WTC11 (cell line): Measurements from ENCODE around the gene ATP5MC2. TPM values are rescaled to one million over a fixed set of nuclear protein-coding genes. Genes with fewer than 3 reads are reported as not detected.
A peak's percentile ranks its signal among the peaks of the same experiment; 100 is the strongest.

Experiments used
- ATAC-seq: fragments of 200-7000 bp; cut with Tn5 transposase; 2 replicates; pipeline ENCODE4 v1.10.0; 2021; ENCODE audit warnings: mild to moderate bottlenecking, moderate library complexity
- CTCF ChIA-PET: fragments of 300-600 bp; sonication (Branson Sonifier 250); formaldehyde crosslinking; loops from one replicate; lab custom pipeline; 2021; ENCODE audit warnings: antibody characterized with exemption; lab: Charles Lee
- POLR2A ChIA-PET: fragments of 350-600 bp; sonication (Branson Sonifier 250); formaldehyde crosslinking; loops from one replicate; lab custom pipeline; 2021; ENCODE audit warnings: antibody characterized with exemption; lab: Charles Lee
- DNase-seq: peaks from one replicate; pipeline ENCODE4 v3.0.0; 2021; ENCODE audit warnings: low spot score
- H3K27ac Mint-ChIP-seq: 2 replicates; pipeline ENCODE4 v1.8.0; 2021; ENCODE audit warnings: mixed read lengths
- H3K27me3 Mint-ChIP-seq: 2 replicates; pipeline ENCODE4 v1.8.0; 2021; ENCODE audit warnings: low read depth, mild to moderate bottlenecking, moderate library complexity, mixed read lengths
- H3K36me3 Mint-ChIP-seq: 2 replicates; pipeline ENCODE4 v1.8.0; 2021; ENCODE audit warnings: mixed read lengths
- H3K4me1 Mint-ChIP-seq: 2 replicates; pipeline ENCODE4 v1.8.0; 2022; ENCODE audit warnings: mixed read lengths
- H3K4me3 Mint-ChIP-seq: 2 replicates; pipeline ENCODE4 v1.8.0; 2021; ENCODE audit warnings: mild to moderate bottlenecking, moderate library complexity, mixed read lengths
- H3K9me3 Mint-ChIP-seq: 2 replicates; pipeline ENCODE4 v1.8.0; 2021; ENCODE audit warnings: mixed read lengths
- AR ChIP-seq: fragments of 250-450 bp; sonication (Bioruptor Pico); IDR thresholded peaks from 2 replicates; pipeline ENCODE4 v1.9.0; 2021; ENCODE audit warnings: mild to moderate bottlenecking
- ATF2 ChIP-seq: sonication (generic); formaldehyde crosslinking; IDR thresholded peaks from 2 replicates; pipeline ENCODE4 v1.8.1; 2022; ENCODE audit warnings: low read depth, missing genetic modification reagents, borderline replicate concordance
- ATF3 ChIP-seq: sonication (generic); formaldehyde crosslinking; conservative IDR thresholded peaks from 2 replicates; pipeline ENCODE4 v1.8.1; 2022; ENCODE audit warnings: mild to moderate bottlenecking, missing genetic modification reagents
- E2F1 ChIP-seq: sonication (generic); formaldehyde crosslinking; IDR thresholded peaks from 2 replicates; pipeline ENCODE4 v1.8.0; 2022; ENCODE audit warnings: mild to moderate bottlenecking, missing genetic modification reagents
- ERG ChIP-seq: fragments of 250-450 bp; sonication (Bioruptor Pico); IDR thresholded peaks from 2 replicates; pipeline ENCODE4 v1.8.0; 2021; ENCODE audit warnings: mild to moderate bottlenecking
- ESRRA ChIP-seq: sonication (generic); formaldehyde crosslinking; IDR thresholded peaks from 2 replicates; pipeline ENCODE4 v1.8.1; 2022; ENCODE audit warnings: mild to moderate bottlenecking, missing genetic modification reagents, borderline replicate concordance
- GTF2I ChIP-seq: fragments of 250-450 bp; sonication (Bioruptor Pico); conservative IDR thresholded peaks from 2 replicates; pipeline ENCODE4 v1.4.0; 2021; ENCODE audit warnings: mild to moderate bottlenecking
- HMGXB4 ChIP-seq: sonication (generic); formaldehyde crosslinking; IDR thresholded peaks from 2 replicates; pipeline ENCODE4 v1.8.1; 2023; ENCODE audit warnings: mild to moderate bottlenecking, moderate library complexity, missing genetic modification reagents
- IRF1 ChIP-seq: sonication (generic); formaldehyde crosslinking; IDR thresholded peaks from 2 replicates; pipeline ENCODE4 v1.8.0; 2023; ENCODE audit warnings: missing genetic modification reagents
- JAZF1 ChIP-seq: fragments of 250-450 bp; sonication (Bioruptor Pico); IDR thresholded peaks from 2 replicates; pipeline ENCODE4 v1.9.0; 2021; ENCODE audit warnings: moderate library complexity, mild to moderate bottlenecking, inconsistent platforms
- JUN ChIP-seq: sonication (generic); formaldehyde crosslinking; IDR thresholded peaks from 2 replicates; pipeline ENCODE4 v1.8.0; 2023; ENCODE audit warnings: mild to moderate bottlenecking, missing genetic modification reagents
- MLX ChIP-seq: sonication (generic); formaldehyde crosslinking; IDR thresholded peaks from 2 replicates; pipeline ENCODE4 v1.8.1; 2023; ENCODE audit warnings: mild to moderate bottlenecking, missing genetic modification reagents, moderate library complexity
- NFYB ChIP-seq: sonication (generic); formaldehyde crosslinking; conservative IDR thresholded peaks from 2 replicates; pipeline ENCODE4 v1.8.0; 2022; ENCODE audit warnings: low read depth, missing genetic modification reagents
- OVOL2 ChIP-seq: fragments of 250-450 bp; sonication (Bioruptor Pico); IDR thresholded peaks from 2 replicates; pipeline ENCODE4 v1.9.0; 2021; ENCODE audit warnings: mild to moderate bottlenecking, borderline replicate concordance
- RORB ChIP-seq: fragments of 250-450 bp; sonication (Bioruptor Pico); IDR thresholded peaks from 2 replicates; pipeline ENCODE4 v1.9.0; 2021; ENCODE audit warnings: mild to moderate bottlenecking
- SMAD3 ChIP-seq: sonication (generic); formaldehyde crosslinking; IDR thresholded peaks from 2 replicates; pipeline ENCODE4 v1.8.0; 2022; ENCODE audit warnings: missing genetic modification reagents, mild to moderate bottlenecking, borderline replicate concordance
- SOX15 ChIP-seq: fragments of 250-450 bp; sonication (Bioruptor Pico); IDR thresholded peaks from 2 replicates; pipeline ENCODE4 v1.9.0; 2021; ENCODE audit warnings: mild to moderate bottlenecking
- TP53 ChIP-seq: sonication (generic); formaldehyde crosslinking; IDR thresholded peaks from 2 replicates; pipeline ENCODE4 v1.8.1; 2023; ENCODE audit warnings: mild to moderate bottlenecking, missing genetic modification reagents
- USF2 ChIP-seq: sonication (generic); formaldehyde crosslinking; IDR thresholded peaks from 2 replicates; pipeline ENCODE4 v1.8.1; 2023; ENCODE audit warnings: mild to moderate bottlenecking, missing genetic modification reagents, moderate library complexity
- ZBTB21 ChIP-seq: sonication (generic); formaldehyde crosslinking; IDR thresholded peaks from 2 replicates; pipeline ENCODE4 v1.8.1; 2023; ENCODE audit warnings: mild to moderate bottlenecking, missing genetic modification reagents, borderline replicate concordance
- ZNF121 ChIP-seq: sonication (generic); formaldehyde crosslinking; IDR thresholded peaks from 2 replicates; pipeline ENCODE4 v1.8.0; 2023; ENCODE audit warnings: missing genetic modification reagents
- ZNF396 ChIP-seq: fragments of 250-450 bp; sonication (Bioruptor Pico); IDR thresholded peaks from 2 replicates; pipeline ENCODE4 v1.8.0; 2021; ENCODE audit warnings: mild to moderate bottlenecking, moderate library complexity, borderline replicate concordance
- ZNF416 ChIP-seq: fragments of 250-450 bp; sonication (Bioruptor Pico); IDR thresholded peaks from 2 replicates; pipeline ENCODE4 v1.9.0; 2021; ENCODE audit warnings: mild to moderate bottlenecking, inconsistent platforms
- total RNA-seq: library from RNA; stranded (reverse); gene quantifications from 3 replicates; pipeline ENCODE4 v1.2.3, GENCODE V29; 2021

Gene ATP5MC2
- total RNA-seq, 1 experiment from 2014 or later, result 411 TPM

GRCh38 chr12:53622724-53623123 is 53.2 kb downstream of the ATP5MC2 start:
- Mint-ChIP-seq H3K27me3 (no peaks in the 10 kb centered on the region; the same call in 1 of the 2 replicates), H3K9me3 (no peaks in the 10 kb centered on the region)
- no peak for ATAC-seq
- ChIA-PET CTCF (interaction anchor here (0.7 to 2.3 kb wide), 2 partner anchors 53 to 79 kb away, joined by 4 to 5 read pairs; partner anchors contain the start of gene ATP5MC2), POLR2A (interaction anchor here (0.6 to 1.5 kb wide), 2 partner anchors 79 to 999 kb away, joined by 3 to 5 read pairs; no protein-coding TSS in a partner anchor)
- TF ChIP-seq ZNF121 (peak; percentile 76), E2F1 (CRISPR knock-in tag) (no peak), ATF3 (CRISPR knock-in tag) (no peak), ZNF416 (CRISPR knock-in tag) (no peak), ESRRA (no peak), RORB (no peak), GTF2I (CRISPR knock-in tag) (no peak), SOX15 (no peak), JUN (CRISPR knock-in tag) (no peak)
- TF ChIP-seq, all 79 proteins: peak for 1
- no peak overlapping the region for H3K4me3 Mint-ChIP-seq
- peaks cover 39% of the 10 kb centered on the region for H3K4me1 Mint-ChIP-seq
- no peak overlapping the region for H3K27ac Mint-ChIP-seq
- no peaks in the 10 kb centered on the region for H3K36me3 Mint-ChIP-seq
- no peak for DNase-seq

- CTCF ChIA-PET, result interaction anchor here (2.6 kb wide), 1 partner anchor 75 kb away, joined by 13 read pairs; no protein-coding TSS in a partner anchor
- Mint-ChIP-seq H3K36me3 (no peaks in the 10 kb centered on the region), H3K27ac (peak overlapping the region; percentile 46; the same call in 1 of the 2 replicates)
Measured at GRCh38 chr12:53618275-53618674, 57.6 kb downstream of the ATP5MC2 start.

More at GRCh38 chr12:53618275-53618674, 57.6 kb downstream of the ATP5MC2 start:
- no peak overlapping the region for H3K4me3 Mint-ChIP-seq
- H3K9me3 Mint-ChIP-seq, result no peaks in the 10 kb centered on the region
- ATAC-seq, result no peak
- H3K4me1 Mint-ChIP-seq, result peaks cover 10% of the 10 kb centered on the region
- no peaks in the 10 kb centered on the region for H3K27me3 Mint-ChIP-seq
- TF ChIP-seq SMAD3 (CRISPR knock-in tag) (no peak), AR (CRISPR knock-in tag) (no peak), IRF1 (CRISPR knock-in tag) (no peak), ERG (CRISPR knock-in tag) (no peak), NFYB (CRISPR knock-in tag) (no peak), OVOL2 (CRISPR knock-in tag) (no peak), MLX (no peak), ZNF396 (no peak), JAZF1 (CRISPR knock-in tag) (no peak), ZBTB21 (CRISPR knock-in tag) (no peak), TP53 (CRISPR knock-in tag) (no peak), HMGXB4 (no peak), USF2 (CRISPR knock-in tag) (no peak), ATF2 (CRISPR knock-in tag) (no peak)
- no peak for DNase-seq
- POLR2A ChIA-PET, result no interaction called here
